GM21529 (cell line): Measurements from ENCODE around the gene SOX8.
"Not testable (repeated sequence)": the region's sequence is repeated elsewhere in the genome, so short reads cannot be mapped to it uniquely, and the experiment has no call there.

ENCODE experiments used
- ATAC-seq: cut with Tn5 transposase; IDR thresholded peaks from one replicate; pipeline ENCODE4 v1.9.1; 2021; ENCODE audit not compliant: unreplicated experiment

SOX8 gene

DNA sequence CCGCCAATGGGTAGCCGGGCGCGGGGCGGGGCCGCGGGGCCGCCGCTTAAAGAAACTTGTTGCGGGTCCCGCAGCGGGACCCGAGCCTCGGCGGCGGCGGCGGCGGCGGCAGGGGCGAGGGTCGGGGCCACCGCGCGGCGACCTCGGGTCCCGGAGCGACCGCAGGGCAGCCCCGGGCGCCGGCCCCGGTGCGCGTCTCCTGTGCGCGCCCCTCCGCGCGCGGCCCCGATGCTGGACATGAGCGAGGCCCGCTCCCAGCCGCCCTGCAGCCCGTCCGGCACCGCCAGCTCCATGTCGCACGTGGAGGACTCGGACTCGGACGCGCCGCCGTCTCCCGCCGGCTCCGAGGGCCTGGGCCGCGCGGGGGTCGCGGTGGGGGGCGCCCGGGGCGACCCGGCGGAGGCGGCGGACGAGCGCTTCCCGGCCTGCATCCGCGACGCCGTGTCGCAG lies at the start of gene SOX8:
SOX8 (plus strand) TSS at position 76 of the 450 bp plus-strand sequence; CDS start at position 229, 153 bp downstream.
- no peak for ATAC-seq

DNA sequence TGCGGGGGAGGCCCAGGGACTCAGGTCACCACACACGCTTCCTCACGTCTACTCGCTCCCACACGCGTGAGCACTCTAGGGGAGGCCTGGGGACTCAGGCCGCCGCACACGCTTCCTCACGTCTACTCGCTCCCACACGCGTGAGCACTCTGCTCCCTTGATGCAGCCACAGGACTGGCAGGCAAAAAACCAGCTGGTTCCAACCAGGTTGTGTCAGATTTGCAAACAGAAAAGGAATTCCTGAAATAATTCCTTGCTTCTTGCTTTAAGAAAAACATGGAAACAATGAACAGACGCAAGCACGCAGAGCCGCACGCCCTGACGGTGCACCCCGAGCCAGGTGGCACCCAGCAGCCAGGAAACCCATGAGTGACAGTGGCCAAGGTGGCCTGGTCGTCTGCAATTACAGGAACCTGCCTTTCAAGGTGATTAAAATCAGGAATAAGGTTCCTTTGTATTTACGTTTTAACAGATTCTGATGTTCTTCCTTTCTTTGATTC lies 48.7 kb upstream of the SOX8 start:
- no peak for ATAC-seq

DNA sequence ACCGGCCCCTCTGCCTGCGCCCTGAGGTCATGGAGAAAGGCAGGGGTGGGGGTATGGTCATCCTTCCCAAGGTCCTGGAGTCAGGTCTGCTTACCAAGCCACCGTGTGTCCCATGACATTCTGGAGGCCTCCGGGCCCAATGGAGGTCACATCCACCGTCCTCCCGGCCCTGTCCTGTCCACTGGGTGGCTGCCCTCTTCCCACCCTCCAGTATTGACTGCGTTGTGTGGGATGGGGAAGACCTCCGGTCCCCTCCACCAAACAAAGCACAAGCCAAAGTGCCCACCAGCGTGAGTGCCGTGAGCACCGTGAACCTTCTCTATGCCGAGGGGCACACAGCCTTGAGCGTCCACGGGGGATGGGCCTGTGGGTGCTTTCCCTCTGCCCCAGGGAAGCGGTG lies 48.0 kb upstream of the SOX8 start:
- ATAC-seq = no peak

DNA sequence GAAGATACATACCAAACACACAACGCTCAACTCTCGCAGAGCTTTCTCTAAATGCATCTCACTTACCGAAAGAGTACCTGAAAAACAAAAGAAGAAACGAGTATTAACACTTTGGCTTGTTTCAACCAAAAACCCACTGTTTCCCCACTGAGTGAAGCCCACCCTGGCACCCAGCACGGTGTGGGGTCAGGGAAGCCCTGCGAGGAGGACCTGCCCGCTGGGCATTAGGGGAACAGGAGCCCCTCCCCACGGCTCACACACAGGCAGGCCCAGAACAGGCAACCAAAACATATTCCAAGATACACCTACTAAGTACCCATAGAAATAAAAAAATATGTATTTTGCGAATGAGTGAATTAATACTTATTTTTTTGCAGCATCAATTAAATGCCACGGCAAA lies 47.4 kb upstream of the SOX8 start:
- ATAC-seq = no peak

DNA sequence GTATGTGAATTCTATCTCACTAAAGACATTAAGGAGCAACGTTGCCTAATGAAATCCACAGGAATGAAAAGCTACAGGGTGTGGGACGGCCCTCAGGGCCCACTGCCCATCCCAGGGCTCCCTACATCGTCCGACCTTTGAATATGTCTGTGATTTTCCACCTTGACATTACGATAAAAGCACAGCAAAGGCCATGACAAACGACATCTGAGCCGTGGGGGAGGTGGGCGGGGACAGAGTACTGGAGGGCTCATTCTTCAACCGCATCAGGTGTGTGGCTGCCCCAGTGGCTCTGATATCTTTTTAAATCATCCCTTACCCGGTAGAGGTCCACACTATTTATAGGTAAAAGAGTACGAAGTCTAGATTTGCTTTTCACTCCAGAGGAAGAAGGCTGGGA lies 45.9 kb upstream of the SOX8 start:
- ATAC-seq = no peak

DNA sequence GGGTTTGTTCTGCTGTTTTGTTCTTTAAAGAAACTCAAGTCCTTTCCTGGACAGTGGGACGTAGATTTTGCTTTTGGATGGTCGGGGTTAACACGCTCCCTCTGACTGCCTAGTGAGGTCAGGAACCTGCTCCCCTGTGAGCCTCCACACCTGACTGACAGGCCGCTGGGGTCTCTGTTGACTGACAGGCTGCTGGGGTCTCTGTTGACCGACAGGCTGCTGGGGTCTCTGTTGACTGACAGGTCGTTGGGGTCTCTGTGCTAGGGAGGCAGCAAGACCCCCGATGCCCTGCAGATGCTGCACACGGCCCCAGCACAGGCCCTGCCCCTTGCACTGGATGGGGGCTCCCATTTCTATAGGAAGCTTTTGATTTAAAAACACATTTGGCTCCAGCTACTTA lies 44.3 kb upstream of the SOX8 start:
- ATAC-seq = no peak

DNA sequence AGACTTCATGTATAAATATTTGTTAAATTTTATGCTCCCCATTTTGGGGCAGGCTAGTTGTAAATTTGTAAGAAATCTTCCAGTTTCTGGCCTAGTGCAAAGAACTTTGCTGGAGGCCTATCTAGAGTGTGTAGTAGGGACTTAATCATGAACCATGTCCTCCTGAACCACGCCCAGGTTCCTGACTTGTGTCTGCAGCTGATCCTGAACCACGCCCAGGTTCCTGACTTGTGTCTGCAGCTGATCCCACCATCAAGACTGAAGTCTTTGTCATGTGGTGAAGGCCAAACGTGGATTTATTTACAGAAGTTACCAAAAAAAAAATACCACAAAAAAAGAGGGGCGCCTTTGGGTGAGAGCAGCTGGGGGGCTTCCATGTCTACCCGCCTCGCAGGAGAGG lies 43.8 kb upstream of the SOX8 start:
- no peak for ATAC-seq

DNA sequence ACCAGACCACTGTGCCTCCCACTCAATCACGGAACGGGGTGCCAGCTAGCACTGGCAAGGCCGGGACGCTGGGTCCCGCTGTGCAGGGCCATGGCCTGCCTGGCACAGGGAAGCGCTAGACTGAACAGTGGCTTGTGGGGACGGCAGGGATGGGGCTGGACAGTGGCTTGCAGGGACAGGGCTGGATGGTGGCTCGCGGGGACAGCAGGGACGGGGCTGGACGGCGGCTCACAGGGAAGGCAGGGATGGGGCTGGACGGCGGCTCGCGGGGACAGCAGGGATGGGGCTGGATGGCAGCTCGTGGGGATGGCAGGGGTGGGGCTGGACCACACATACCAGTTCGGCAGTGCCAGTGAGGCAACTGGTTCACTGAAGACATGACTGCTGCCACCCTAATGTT lies 43.4 kb upstream of the SOX8 start:
- ATAC-seq = no peak

DNA sequence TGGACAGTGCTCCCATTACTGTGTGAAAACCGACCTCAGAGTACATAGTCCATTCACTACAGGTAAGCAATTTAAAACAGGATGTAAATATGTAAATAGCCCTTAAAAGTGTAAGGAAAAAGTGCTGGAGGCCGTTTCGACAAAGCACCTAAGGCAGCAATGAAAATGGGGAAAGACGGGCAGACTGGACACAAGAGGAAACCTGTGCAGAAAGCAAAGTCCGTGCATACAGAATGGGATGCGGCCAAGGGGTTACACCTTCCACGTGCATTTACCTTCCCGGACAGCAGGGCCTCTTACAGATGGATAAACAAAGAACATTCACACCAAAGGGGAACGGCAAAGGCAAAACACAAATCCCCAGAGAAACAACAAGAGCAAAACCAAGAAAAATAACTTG lies 42.8 kb upstream of the SOX8 start:
- ATAC-seq = no peak

DNA sequence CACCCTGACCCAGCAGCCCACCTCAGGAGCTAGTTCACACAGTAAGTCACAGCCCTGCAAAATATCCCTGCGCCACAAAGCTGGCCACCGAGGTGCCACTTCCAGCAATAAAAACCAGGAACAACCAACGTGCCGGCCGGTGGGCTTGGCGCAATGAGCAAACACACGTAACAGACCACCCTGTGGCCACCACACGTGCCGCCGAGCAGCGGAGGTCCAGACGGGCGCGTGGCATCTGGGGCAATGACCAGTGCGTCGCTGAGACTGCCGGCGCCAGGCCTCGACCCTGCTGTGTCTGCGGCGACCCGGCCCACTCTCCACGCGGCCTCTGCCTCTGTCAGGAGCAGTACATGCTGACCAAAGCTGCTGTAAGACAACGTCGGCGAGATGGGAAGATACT lies 42.3 kb upstream of the SOX8 start:
- no peak for ATAC-seq

DNA sequence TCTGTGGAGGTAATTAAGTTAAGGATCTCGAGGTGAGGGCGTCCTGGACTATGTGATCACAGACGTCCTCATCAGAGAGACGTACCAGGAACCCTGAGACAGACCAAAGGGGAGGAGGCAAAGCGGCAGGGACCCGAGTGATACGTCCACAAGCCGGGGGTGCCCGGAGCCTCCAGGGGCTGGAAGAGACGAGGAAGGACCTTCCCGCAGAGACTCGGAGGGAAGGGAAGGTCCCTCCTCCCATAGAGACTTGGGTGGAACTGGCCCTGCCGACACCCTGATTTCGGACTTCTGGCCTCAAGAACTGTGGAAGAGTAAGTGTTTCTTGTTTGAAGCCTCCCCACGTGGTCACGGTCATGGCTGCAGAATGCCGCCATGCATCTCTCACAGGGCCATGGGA lies 41.6 kb upstream of the SOX8 start:
- ATAC-seq = no peak

DNA sequence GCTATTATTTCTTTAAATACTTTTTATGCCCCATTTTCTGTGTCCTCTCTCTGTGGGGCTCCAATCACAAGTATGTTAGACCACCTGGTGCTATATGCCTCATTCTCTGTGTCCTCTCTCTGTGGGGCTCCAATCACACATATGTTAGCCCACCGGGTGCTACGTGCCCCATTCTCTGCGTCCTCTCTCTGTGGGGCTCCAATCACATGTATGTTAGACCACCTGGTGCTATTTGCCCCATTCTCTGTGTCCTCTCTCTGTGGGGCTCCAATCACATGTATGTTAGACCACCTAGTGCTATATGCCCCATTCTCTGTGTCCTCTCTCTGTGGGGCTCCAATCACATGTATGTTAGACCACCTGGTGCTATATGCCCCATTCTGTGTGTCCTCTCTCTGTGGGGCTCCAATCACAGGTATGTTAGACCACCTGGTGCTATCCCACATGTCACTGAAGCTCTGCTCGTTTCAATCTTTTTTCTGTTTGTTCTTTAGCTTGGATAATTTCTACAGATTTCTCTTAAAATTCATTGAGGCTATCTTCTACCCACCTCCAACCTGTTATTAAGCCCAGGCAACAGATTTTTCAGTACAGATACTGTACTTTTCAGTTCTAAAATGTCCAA lies 39.0 kb upstream of the SOX8 start:
- ATAC-seq = no peak

DNA sequence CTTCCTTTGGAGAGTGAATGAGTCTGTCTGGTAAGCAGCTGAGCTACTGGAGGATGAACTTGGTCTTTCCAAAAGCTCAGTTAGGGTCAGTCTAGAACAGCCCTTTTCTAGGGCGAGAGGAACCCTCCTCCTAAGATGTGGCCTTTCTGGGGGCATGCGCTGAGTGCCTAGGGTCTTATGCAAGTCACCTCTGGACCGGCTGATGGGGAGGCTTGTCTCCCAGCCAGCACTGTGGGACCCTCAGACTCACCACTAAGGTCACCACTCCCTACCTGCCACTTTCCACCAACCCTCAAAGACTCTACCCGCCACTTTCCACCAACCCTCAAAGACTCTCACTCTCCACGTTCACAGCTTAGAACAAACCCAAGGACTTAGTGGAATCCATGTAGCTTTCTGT lies 37.6 kb upstream of the SOX8 start:
- ATAC-seq = no peak

DNA sequence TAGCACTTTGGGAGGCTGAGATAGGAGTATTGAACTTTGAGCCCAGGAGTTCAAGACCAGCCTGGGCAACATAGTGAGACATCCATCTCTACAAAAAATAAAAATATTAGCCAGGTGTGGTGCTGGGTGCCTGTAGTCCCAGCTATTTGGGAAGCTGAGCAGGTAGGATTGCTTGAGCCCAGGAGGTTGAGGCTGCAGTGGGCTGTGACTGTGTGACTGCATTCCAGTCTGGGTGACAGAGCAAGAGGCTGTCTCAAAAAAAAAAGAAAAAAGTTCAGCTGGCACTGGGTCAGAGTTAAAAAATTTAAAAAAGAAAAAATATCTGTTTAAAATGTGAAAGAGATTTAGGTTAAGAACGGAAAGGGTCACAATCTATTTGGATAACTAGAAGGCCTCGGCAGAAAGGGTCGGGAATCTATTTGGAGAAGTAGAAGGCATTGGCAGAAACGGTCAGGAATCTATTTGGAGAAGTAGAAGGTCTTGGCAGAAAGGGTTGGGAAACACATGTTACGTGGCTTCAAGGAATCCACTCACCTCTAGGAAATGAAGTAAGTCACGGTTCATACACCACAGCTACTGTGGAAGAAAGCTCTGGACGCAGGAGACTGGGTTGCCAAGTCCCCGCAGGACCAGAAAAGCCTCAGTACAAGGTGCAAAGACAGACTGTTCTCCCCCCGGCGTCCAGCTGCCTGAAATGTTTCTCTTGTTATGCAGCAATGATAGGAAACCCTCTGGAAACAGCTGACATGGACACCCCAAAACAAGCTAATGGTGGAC lies 36.1 kb upstream of the SOX8 start:
- ATAC-seq = no peak

DNA sequence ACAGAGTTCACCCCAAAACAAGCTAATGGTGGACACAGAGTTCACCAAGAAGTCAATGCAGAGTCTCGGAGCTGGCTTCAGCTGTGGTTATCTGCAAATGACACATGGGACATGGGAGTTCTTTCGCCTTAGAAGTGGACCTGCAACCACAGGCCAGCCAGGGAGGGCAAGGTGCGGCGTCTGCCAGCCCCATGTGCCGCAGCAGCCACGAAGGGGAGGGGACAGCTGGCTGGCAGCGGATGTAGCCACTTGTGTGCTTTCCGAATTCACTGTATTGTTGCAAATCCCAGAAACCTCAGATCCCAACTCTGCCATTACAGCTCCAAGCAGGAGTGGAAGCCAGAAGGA lies 35.5 kb upstream of the SOX8 start:
- ATAC-seq = no peak

DNA sequence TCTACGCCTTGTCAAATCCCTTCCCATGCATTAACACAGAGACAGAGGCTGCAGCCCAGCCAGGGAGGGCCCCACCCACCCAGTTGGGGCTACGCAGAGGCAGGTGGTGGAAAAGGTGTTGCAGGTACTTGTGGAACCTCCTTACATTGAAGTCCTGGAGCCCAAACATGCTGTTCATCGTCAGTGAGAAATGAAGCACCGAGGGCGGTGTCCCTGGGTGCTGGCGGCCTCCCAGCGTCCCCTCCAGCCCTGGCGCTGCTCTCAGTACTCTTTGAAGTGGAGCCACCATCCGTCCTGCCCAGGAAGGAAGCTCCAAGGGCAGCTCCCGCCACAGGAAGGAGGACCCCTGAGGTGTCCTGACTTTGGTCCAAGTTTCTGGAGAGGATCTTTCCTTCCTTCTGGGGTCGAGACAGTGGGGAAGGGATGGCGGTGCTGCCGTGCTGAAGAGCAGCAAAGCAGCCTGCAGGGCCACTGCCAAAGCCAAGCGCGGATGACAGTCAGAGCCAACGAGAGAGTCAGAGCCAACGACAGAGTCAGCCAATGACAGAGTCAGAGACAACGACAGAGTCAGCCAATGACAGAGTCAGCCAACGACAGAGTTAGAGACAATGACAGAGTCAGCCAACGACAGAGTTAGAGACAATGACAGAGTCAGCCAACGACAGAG lies 34.2 kb upstream of the SOX8 start:
- ATAC-seq = no peak

DNA sequence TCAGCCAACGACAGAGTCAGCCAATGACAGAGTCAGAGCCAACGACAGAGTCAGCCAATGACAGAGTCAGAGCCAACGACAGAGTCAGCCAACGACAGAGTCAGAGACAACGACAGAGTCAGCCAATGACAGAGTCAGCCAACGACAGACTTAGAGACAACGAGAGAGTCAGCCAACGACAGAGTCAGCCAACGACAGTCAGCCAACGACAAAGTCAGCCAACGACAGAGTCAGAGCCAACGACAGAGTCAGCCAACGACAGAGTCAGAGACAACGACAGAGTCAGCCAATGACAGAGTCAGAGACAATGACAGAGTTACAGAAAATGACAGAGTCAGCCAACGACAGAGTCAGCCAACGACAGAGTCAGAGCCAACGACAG lies 33.7 kb upstream of the SOX8 start:
- ATAC-seq = not testable (repeated sequence)

DNA sequence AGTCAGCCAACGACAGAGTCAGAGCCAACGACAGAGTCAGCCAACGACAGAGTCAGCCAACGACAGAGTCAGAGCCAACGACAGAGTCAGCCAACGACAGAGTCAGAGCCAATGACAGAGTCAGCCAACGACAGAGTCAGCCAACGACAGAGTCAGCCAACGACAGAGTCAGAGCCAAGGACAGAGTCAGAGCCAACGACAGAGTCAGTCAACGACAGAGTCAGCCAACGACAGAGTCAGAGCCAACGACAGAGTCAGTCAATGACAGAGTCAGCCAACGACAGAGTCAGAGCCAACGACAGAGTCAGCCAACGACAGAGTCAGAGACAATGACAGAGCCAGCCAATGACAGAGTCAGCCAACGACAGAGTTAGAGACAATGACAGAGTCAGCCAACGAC lies 32.8 kb upstream of the SOX8 start:
- not testable (repeated sequence) for ATAC-seq

DNA sequence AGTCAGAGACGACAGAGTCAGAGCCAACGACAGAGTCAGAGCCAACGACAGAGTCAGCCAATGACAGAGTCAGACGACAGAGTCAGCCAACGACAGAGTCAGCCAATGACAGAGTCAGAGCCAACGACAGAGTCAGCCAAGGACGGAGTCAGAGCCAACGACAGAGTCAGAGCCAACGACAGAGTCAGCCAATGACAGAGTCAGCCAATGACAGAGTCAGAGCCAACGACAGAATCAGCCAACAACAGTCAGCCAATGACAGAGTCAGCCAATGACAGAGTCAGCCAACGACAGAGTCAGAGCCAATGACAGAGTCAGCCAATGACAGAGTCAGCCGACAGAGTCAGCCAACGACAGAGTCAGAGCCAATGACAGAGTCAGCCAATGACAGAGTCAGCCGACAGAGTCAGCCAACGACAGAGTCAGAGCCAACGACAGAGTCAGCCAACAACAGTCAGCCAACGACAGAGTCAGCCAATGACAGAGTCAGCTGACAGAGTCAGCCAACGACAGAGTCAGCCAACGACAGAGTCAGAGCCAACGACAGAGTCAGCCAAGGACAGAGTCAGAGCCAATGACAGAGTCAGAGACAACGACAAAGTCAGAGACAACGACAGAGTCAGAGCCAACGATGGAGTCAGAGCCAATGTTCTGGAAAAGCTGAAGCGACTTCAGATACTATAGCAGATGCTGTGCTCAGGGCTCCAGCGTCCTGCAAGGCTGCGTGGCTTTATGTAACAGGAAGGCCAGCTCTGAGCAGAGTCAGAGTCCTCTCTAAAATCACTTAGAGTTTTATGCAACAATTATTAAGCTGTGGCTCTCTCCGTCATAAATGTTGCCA lies 30.6 kb upstream of the SOX8 start:
- not testable (repeated sequence) for ATAC-seq

DNA sequence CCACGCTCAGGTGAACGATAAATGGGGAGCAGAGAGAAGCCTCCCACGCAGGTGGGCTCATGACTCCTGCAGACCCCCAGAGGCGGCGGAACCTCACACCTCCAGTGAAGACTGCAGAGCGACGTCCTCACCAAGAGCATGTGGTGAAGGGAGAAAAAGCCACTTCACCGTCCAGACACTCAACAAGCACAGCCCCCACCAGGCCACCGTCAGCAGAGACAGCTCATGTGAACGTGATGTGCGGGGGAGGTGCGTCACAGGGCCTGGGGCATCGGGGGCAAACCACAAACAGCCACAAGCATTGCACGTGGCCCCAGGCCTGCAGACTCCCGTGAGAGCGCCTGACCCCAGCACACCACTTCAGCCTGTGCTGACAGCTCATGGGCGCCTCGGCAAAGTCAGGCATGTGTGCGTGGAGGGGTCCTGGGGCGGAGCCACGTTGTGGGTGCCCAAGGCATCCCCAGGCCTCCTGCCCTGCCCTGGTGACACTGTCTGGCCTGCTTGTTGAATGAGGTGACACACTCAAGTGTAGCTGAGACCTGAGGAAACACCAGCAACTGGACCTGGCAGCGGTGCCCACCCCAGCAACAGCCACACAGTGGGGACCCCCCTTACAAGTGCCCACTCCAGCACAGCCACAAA lies 29.8 kb upstream of the SOX8 start:
- ATAC-seq = no peak

DNA sequence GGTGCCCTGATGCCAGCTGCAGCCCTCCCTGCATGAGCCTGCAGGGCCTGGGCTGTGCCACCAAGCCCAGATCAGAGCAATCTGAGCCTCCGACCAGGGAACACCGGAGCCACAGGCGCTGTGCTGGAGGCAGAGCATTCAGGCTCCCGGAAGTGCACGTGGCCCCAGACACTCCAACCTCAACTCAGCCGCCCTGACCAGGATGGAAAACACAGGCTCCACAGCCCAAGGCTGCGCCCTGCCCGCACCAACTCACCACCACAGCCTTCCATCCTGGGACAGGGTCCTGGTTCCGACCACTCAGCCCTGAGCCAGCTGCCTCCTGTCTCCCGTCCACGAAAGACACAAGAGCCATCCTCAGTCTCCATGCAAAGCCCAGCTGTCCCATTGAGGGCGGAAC lies 29.2 kb upstream of the SOX8 start:
- ATAC-seq = no peak
